HG02970 (cell line): ENCODE results near the gene WNT7B.

Experiments
- ATAC-seq: cut with Tn5 transposase; IDR thresholded peaks from one replicate; pipeline ENCODE4 v1.9.1; 2021; ENCODE audit warnings: mild to moderate bottlenecking, moderate library complexity, moderate number of reproducible peaks; ENCODE audit not compliant: unreplicated experiment, low FRiP score

Gene WNT7B

DNA sequence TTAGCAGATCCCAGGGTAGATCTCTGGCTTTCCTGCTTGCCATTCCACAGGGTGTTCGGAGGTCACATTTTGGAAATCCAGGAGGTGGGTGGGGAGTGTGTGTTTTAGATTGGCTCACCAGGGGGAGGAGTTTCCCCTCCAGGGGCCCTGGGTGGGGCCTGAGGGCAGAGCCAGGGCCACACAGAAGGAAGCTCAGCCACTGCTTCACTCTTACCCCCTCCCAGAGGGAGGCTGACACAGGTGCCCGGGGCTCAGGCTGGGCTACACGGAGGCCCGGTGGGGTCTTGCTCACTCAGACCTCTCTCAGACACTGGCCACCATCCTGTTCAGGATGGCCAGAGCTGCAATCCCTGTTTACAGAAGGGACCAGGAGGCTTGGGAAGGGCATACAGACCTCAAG lies 2.5 kb downstream of the WNT7B start:
- ATAC-seq, result no peak

DNA sequence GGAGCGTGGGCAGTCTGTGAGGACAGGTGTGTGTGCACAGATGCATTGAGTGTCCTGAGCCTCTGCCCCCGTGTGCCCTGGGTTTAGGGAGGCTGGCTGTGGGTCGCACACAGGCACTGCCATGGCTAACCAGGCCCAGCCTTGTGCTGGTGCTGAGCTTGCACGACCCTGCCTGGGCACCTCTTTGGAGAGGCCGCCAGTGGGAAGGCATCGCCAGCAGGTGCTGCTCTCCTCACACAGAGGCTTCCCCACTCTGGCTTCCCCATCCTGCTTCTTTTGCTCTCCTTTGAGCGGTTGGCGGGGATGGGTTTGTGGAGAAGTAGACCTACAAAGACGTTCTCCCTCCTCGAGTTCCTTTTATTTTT lies 4.1 kb downstream of the WNT7B start:
- ATAC-seq, result no peak

DNA sequence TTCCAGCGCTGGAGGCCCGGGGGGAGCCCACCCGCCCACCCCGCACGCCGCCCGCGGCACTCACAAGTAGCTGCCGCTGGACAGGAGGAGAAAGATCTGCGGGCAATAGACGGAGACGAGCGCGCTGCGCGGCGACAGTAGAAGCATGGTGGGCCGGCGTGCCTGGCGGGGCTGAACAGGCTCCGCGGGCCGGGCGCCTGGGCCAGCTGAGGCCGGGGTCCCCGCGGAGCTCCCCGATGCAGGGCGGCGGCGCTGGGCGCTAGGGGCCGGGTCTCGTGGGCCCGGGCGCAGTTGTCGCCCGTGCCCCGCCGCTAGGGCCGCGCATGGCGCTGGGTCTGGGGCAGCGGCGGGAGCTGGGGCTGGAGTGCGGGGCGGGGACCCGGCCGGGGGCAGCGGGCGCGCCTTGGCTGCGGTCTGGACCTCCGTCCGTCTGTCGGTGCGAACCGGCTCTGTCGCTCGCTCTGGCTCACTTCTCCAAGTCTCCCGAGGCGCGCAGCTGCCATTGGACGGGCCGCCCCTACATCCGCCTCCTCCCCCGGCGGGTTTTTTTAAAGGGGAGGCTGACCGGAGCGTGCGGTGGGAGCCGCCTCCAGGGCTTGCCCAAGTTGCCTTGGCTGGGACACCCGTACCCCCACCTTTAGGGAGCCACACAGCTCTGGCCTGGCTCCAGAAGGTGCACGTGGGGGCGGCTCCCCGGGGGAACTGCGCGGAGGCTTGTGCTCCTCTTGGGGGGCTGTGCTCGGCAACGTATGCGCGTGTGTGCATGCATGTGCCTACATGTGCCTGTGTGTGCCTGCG lies 4.7 kb downstream of the WNT7B start:
- ATAC-seq, result no peak

DNA sequence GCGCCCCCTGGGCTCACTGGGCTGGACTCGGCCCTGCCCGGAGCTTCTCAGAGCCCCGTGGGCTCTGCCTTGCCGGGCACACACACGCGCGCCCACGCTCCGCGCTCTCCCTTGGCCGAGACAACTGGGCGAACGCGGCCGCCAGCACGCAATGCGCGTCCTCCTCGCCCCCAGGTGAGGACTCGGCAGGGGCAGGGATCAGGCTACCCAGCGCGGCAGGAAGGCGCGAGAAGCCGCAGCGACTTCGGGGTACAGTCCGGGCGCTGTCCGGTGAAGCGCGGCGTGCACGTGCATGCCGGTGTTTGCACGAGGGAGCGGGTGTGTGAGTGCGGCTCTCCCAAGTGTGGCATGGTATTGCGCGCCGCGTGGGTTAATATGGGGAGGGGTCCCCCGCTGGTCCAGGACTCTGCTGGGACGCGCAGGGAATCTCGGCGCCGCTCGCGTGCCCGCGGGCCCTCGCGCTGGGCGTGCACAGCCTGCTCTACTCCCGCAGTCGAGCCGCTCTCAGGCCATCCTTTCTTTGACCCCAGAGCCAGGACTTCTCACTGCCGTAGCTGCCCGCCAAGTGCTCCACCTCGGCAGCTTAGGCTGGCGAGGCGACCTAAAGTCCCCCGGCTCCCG lies 5.4 kb downstream of the WNT7B start:
- no peak for ATAC-seq

DNA sequence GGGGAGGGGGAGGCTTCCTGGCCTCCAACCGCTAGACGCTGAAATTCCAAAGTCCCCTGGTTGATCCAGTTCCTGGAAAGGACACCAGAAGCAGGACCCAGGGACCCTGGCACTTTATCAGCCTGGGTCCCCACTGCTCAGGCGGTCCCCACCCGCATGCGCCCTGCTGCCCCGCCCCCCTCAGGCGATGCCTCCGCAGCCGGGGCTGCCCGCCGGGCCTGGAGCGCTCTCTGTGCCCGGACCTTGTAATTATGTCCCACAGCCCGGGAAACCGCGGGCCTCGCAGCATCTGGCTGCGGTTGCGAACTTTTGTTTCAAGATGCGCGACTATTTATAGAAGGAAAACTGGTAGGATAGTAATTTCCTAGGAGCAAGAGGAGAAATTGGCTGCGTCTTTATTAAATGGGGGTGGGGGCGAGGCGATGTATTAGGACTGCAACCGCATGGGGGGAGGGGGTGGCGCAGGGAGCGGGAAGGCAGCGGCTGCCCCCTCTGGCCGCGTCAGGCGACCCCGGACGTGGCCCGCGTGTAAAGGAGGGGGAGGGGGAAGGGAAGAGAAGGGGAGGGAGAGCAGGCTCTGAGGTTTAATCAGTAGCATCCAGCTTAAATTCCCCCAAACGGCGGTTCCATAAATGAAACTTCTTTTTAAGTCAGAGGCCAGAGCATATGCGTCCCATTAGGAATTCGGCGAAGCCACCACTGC lies 6.1 kb downstream of the WNT7B start:
- ATAC-seq, result no peak

DNA sequence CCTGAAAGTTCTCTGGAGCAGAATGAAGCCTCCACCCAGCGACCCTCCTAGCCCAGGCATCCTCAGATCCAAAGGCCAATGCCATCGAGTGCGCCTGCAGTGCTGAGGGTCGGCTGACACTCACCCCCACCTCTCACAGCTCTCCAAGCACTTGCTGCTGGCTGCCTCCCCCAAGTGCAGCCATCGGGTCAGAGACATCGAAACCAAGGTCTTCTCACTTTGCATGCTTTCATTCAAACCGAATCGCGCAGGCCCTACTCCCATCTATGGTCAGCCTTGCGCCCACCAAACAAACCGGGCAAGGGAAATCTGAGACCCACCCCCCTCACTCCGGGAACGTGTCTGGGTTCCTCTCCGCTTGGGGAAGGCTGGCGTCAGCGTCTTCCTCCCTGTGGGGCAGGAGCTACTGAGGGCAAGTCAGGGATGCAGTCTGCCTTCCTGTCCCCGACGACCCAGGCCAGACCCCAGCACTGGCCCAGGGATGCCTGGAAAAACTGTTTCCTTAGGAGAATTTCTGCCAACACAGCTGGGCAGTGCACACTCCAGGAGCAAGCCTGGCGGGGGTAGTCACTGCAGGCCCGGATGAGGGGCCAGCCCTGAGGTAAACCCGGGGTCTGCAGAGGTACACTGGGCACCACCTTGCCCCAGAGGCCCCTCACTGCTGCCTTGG lies 7.0 kb downstream of the WNT7B start:
- ATAC-seq, result no peak

DNA sequence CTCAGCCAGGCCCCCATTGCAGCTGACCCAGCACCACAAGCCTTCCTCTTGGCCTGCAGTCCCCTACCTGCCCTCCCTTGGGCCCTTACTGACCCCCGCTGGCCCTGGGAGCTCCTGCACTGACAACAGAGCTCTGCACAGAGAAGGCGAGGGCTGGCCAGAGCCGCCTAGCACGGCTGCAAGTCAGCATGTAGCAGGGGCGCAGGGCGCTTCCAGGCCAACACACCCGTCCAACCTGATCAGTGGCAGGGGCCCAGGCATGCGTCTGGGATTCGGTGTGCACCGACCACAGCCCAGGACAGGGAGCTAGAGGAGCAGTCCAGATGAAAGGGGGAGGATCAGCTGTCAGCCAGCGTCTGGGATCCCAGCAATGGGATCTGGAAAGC lies 7.6 kb downstream of the WNT7B start:
- ATAC-seq, result no peak

DNA sequence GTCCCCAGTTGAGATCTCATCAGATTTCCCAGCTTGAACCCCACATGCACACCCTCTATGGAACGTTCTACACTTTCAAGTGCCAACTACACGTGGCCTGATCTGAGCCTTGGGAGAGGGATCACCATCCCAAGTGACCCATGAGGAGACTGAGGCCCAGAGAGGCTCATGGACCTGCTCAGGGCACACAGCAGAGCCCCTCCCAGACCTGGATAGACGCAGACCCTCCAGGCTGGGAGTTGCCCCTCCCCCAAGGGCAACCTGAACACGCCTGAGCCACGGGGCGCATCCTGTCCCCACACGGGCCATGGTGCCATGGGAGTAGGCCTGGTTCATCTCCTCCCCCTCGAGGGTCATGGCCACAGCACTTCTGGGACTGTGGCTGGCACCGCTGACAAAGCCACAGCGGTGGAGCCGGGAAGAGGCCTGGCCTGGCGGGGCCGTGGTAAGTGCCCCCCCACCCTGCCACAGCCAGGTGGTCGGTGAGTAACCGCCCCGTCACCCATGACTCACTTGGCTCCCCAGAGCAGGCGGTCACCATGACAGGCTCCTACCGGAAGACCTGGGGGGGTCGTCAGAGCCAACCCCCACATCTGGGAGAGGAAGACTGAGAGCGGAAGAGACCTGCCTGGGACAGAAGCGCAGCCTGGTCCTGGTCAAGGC lies 8.1 kb downstream of the WNT7B start:
- ATAC-seq, result no peak

DNA sequence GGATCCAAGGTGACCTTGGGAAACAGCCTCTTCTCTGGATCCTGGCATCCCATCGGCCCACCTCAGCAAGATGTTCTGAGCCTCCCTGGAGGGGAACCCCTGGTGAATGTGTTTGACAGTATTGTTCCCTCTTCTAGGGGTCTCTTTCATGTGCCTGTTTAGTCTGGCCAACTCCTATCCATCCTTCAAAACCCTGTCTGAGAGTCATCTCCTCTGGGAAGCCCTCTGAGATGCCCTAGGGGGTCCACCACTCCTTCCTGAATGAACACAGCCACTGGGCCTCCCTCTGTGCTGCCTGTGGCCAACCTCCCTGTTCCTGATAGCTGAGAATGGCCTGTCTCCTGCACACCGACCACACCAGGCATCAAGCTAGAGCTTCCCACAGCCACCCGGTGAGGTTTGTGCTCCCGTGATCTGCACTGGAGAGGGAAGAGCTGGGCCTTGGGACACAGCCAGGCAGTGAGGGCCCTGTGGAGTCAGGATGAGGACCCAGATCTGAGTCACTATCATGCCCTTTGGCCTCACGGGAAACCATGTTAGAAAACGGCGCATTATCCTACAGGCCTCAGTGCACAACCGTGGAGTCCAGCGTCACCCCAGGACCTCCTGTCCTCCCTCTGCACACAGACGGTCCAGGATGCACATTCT lies 8.8 kb downstream of the WNT7B start:
- no peak for ATAC-seq

DNA sequence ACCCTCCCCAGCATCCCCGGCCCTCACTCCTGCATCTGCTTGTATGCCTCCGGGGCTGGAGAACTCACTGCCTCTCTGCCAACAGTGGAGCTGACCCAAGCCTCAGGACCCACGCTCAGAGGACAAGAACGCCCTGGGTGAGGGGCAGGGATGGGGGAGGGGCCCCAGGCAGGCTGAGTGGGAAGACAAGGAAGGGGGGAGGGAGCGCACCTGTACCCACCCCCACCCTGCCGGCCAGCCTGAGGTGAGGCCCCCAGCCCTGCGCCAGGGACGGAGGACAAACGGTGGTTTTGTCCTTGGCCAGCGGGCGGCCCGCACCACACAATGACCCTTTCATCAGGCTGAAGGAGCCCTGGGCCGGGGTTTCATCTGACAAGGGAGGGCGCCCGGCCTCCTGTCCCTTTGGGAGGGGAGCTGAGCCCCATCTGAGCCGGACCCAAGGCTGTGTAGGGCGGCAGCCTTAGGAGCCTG lies 10.0 kb downstream of the WNT7B start:
- ATAC-seq, result no peak

DNA sequence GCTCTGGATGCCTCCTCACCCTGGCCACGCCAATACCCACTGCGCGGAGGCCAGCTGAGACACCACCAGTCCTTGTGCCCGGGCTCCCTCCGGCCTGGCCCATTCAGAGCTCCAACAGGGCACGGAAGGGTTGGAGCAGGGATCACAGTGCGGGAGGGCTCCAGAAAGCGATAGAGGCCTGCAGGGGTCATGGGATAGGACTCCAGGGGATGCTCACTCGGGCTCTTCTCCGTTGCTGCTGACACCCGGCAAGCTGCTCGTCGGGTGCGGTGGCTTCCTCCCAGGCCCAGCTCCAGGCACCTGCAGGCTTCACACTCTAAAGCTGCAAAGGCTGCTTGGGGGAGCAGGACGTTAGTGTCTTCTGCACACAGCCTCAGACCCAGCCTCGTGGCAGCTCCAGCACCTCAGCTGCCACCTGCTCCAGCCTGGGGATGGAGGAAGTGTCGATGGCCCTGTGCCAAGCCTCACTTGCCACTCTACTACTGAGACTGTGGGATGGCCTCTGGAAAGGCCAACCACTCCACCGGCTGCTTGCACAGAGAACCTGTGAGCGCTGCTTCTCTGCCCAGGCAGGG lies 10.6 kb downstream of the WNT7B start:
- no peak for ATAC-seq

DNA sequence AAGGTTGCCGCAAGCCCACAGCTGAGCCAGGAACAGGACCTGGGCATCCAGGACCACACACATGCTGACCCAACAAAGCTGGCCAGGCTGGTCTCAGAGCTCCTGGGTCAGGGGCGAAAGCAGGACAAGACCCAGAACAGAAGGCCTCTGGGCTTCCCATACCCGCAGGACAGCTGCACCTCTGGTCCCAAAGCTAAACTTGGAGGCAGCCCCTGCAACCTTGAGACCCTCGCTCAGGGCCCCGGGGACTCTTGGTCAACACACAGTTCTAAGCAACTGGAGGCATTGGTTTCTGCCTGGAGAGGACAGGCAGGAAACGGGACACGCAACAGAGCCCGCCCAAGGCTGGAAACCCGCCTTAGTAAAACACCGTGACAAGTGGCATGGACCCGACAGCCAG lies 11.4 kb downstream of the WNT7B start:
- no peak for ATAC-seq

DNA sequence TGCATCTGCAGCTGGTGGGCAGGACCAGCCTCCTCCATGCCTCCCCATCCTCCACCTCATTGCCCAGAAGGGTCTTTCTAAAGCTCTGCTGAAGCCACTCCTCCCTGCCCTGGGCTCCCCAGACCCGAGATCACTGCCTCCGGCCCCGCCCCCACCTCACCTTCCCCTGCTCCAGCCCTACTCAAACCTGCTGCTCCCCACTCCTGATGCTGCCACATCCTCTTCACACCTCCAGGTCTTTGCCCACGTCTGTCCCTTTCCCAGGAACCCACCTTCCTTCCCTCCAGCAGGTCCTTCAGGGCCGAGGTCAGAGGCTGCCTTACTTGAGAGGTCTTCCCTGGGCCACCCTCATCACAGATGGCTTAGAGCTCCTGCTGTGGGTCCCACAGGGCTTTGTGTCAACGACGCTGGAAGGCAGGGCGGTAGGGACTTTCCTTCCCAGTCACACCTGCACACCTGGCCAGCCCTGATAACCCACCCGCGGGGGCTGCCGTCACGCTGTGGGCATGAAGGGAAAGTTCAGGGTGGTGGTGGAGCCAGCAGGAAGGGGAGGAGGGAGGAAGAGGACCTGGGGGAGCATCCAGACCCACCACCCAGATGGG lies 11.9 kb downstream of the WNT7B start:
- no peak for ATAC-seq

DNA sequence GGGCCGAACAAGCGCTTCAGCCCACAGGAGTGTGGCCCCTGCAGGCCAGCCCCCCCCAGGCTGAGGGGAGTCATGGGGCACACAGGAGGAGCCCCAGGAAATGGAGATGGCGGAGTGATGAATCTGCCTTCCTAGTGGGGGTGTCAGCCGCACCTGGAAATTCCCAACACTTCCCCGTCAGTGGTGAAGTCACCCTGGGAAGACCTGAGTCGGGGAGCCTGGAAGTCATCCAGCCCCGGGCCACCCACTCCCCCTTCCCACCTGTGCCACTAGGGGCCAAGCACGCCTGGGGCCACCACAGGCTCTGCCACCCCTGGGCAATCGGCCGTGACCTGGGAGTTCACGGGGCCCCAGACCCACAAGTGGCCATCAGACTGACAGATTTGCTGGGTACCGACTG lies 12.6 kb downstream of the WNT7B start:
- ATAC-seq, result no peak

DNA sequence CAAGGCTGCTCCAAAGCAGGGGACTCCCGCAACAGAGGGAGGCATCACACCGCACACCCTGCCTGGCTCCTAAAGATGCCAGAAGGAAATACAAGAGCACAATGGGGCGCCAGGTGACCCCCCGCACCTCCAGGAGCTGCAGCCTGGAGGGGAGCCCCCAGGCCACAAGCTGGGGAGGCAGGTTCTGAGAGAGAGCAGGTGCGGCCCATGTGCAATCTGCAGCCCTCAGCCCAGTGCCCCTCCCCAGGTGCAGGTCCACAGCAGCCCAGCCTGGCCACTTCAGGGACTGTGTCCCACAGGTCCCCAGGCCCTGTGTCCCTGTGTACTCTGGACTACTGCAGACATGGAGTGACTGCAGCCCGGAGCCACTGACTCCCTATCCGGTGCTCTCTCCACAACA lies 13.1 kb downstream of the WNT7B start:
- ATAC-seq, result no peak

DNA sequence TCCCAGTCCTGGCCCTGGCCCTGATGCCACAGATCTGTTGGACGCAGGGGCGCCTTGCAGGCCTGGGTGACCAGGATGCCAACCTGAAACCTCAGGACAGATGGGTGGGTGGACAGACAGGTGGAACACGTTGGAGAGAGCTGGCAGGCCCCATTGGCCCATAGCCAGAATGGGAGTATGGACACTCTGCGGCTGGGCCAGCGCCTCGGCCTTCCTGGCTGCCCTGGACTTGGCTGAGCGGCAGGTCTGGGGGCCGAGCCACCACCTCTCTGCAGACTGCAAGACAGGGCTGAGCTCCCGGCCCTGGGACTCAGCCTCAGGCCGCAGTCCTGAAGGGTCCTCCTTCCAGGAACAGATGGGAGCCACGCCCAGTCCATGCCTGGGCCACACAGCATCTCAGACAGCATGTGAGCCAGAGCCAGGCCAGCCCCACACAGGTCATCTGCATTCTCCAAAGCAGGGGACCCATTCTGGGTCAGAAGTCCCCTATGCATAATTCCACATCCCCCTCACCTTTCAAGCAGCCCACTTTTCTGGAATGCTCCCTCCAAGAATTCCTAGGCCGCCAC lies 14.1 kb downstream of the WNT7B start:
- ATAC-seq, result no peak

DNA sequence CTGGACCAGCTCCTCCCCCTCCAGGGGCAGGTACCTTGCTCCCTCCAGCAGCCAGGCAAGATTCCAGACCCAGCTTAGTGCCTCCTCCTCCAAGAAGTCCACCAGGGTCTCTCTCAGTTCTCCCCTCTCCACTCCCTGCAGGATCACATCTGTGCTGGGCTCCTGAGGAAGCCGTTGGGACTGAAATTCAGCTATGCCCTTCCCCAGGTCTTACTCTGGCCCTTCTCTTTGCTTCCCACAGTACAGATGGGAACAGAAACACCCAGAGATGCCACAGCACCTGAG lies 14.6 kb downstream of the WNT7B start:
- ATAC-seq, result no peak

DNA sequence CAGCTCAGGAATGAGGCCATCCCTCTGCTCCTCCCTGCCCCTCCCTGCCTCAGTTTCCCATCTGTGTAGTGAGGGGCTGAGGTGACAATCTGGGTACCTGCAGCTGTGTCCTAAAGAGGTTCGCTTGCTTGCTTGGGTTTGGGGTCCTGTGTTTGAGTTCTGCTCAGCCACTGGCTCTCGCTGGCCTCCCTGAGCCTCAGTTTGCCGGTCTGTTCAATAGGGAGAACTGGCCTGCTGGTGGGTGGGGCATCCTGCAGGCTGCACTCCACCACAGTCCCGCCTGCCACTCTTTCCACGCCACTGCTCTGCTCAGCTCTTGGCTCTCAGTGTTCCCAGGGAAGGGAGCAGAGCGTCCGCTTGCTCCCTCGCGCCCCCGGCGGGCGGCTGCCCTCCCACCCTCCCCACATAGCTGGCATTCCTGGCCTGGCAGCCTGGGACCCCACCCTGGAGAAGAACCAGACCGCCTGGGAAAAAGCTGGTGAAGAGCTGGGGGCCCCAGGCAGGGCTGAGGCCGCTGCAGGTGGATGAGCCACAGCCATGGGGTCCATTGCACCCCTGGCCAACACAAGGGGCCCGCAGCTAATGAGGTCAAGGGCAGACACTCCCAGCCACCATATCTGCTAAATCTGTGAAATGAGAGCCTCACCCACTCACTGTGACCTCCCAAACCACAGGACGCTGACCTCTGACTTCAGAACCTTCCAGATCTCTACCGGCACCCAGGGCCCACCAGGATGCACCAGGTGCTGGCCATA lies 15.1 kb downstream of the WNT7B start:
- ATAC-seq, result no peak
